K562 (cell line): ENCODE measurements around the gene GEMIN7. TPM values are rescaled to one million over a fixed set of nuclear protein-coding genes. Genes with fewer than 3 reads are reported as not detected.

Source experiments
- E2F8 ChIP-seq: fragments of 450-650 bp; IDR thresholded peaks from 2 replicates; pipeline ENCODE4 v1.7.1; 2018; ENCODE audit warnings: mild to moderate bottlenecking, low read depth; ENCODE audit not compliant: partially characterized antibody
- EZH2 ChIP-seq: IDR thresholded peaks from 2 replicates; pipeline ENCODE4 v1.6.1; 2012; ENCODE audit warnings: low read depth, mild to moderate bottlenecking, inconsistent platforms, low read length, borderline replicate concordance
- HBP1 ChIP-seq: fragments of 450-650 bp; formaldehyde crosslinking; IDR thresholded peaks from 2 replicates; pipeline ENCODE4 v1.4.0; 2022; ENCODE audit warnings: missing genetic modification characterization
- HMBOX1 ChIP-seq: sonication (generic); IDR thresholded peaks from 2 replicates; pipeline ENCODE4 v1.6.1; 2016
- PTRF ChIP-seq: fragments of 450-650 bp; IDR thresholded peaks from 2 replicates; pipeline ENCODE4 v1.6.1; 2016; ENCODE audit warnings: mild to moderate bottlenecking, missing genetic modification characterization, missing compliant biosample characterization
- PTTG1 ChIP-seq: fragments of 450-650 bp; IDR thresholded peaks from 2 replicates; pipeline ENCODE4 v1.6.1; 2016; ENCODE audit warnings: low read depth, mild to moderate bottlenecking, missing genetic modification characterization, missing compliant biosample characterization
- ZNF263 ChIP-seq: sonication (generic); formaldehyde crosslinking; IDR thresholded peaks from 2 replicates; pipeline ENCODE4 v1.8.0; 2022; ENCODE audit warnings: mild to moderate bottlenecking, missing genetic modification reagents, borderline replicate concordance
- polyA plus RNA-seq, 8 experiments: library from polyadenylated mRNA; depleted of rRNA in 4 of 8; stranded (reverse) in 5 of 8; unstranded in 3 of 8; fragments of >200 nt; fragmentation: Nextera tagmentation in 2 of 8; fragmentation: Illumina TruSeq in 1 of 8; extraction: Ambion mirVana in 2 of 8; extraction: Trizol in 1 of 8; gene quantifications; 2 replicates each; pipeline versions ENCODE4 v1.2.1 to v1.2.3, GENCODE V29; 2011 to 2014; ENCODE audit warnings: inconsistent platforms in 1 of 8, missing spikeins in 1 of 8
- total RNA-seq, 7 experiments: library from RNA; depleted of rRNA in 6 of 7; stranded (reverse); fragments of >200 nt in 6 of 7; fragmentation: Illumina TruSeq in 2 of 7; extraction: Trizol in 2 of 7; gene quantifications; 2 replicates each; pipeline versions ENCODE4 v1.2.1 to v1.2.3, GENCODE V29; 2011 to 2021; ENCODE audit warnings: low replicate concordance in 1 of 7

The GEMIN7 gene
- total and polyA plus RNA-seq, 9 of the 15 experiments (the other 6 are each of a cell fraction or from before 2014, with no cell fraction given) = 23.1 to 124 (median 54.9) TPM

GRCh38 chr19:45079911-45080370 is 881 bp downstream of the GEMIN7 start (continued):
- TF ChIP-seq HMBOX1 = 0 out of 2 replicates have a peak, but pooled peaks have one; percentile 21
- no peak for TF ChIP-seq PTTG1 (tag)
- TF ChIP-seq PTRF (tag) = no peak
- TF ChIP-seq E2F8 = no peak
- no peak for TF ChIP-seq ZNF263 (CRISPR knock-in tag)
- no peak for TF ChIP-seq EZH2
- TF ChIP-seq HBP1 (CRISPR knock-in tag) = no peak
